Activated gamma-delta T cell treated with anti-CD3 and anti-CD28 coated beads, Interleukin-2, amount 50 U/mL, for 16 hours (primary cell): Measurements from ENCODE around the gene ATP9B.
"Not testable (repeated sequence)": the region's sequence is repeated elsewhere in the genome, so short reads cannot be mapped to it uniquely, and the experiment has no call there.

Experiments used
- DNase-seq: peaks from one replicate; pipeline ENCODE4 v3.0.0-alpha.2; 2020; ENCODE audit warnings: low read depth

ATP9B gene

GRCh38 chr18:79241755-79242154 lies 172.6 kb downstream of the ATP9B start:
- no peak for DNase-seq

- DNase-seq = no peak
Measured at GRCh38 chr18:79242246-79242645, 173.1 kb downstream of the ATP9B start.

GRCh38 chr18:79245517-79246001 lies 176.4 kb downstream of the ATP9B start:
- no peak for DNase-seq

- DNase-seq = peak; percentile 50
Measured at GRCh38 chr18:79246309-79247108, 177.3 kb downstream of the ATP9B start.

DNA sequence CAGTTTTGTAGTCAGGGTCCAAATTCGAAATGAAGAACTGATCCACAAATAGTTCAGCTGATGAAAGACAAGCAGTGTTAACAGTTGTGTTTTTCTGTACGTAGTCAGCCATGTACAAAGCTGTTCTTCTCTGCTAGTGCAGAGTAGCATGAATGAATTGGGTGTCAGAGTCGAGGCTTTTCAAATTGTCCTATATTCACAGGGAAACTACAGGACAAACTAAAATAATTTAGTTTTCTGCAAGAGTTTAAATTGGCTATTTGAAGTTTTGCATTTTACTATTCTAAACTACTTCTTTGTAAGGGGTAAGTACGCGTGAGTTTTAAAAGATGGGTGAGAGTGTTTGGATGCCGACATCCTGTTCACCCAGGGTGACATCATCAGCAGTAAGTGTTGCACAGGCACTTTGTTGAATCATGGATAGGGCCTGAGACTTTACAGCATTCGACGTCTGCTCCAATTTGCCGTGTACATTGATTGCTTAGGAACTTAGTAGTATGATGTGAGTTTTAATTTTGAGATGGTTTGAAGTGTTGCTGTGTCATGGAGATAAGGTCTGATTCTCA lies 179.4 kb downstream of the ATP9B start:
- DNase-seq = no peak

DNA sequence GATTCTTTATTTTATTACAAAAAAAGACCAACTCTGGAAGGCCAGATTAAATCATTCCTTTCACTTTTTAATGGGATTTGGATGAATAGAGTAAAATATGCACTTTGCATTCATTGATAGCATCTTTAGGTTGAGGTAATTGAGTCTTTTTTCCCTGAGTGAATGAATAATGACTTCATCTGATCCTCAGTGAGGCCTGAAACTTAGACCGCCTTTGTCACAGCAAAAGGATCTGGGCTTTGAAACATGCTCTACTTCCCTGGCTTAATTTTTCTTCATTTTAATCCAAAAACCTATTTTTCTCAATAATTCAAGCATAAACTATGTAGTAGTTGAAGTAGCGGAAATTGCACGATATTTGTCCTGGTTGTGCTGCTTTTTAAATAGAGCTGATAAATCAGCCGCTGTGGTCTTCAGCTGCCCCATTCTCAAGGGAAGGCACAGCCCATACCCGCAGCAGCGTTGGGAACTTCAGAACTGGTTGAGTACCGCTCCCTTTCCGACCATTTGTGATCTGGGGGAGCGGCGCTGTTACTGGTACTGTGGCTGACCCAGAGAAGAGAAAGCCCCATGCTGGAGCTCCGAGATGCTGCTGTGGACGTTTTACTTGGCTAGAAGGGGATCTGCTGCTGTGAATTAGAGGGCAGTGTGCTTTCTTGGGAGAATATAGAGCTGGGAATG lies 181.2 kb downstream of the ATP9B start:
- no peak for DNase-seq

DNA sequence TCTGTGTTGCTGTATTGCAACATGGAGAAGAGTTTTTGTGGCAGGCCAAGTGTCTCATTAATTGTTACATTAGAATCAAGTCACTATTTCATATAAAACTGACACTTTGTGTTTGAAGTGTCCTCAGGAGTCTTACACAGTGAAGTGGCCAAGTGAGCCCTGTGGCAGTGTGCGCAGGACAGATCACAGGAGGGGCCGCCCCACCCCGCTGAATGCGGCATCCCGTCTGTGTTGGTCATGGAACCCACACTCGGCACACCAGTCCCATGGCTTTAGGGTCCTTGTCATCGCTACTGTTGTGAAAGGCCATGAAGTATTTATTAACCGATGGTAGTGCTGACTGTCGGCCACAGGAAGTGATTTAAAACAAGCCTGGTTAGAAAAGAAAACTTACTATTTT lies 181.8 kb downstream of the ATP9B start:
- no peak for DNase-seq

GRCh38 chr18:79252904-79253633 lies 183.9 kb downstream of the ATP9B start:
- DNase-seq = no peak

GRCh38 chr18:79257480-79257879 lies 188.3 kb downstream of the ATP9B start:
- DNase-seq = no peak

- no peak for DNase-seq
Measured at GRCh38 chr18:79258447-79258846, 189.3 kb downstream of the ATP9B start.

DNA sequence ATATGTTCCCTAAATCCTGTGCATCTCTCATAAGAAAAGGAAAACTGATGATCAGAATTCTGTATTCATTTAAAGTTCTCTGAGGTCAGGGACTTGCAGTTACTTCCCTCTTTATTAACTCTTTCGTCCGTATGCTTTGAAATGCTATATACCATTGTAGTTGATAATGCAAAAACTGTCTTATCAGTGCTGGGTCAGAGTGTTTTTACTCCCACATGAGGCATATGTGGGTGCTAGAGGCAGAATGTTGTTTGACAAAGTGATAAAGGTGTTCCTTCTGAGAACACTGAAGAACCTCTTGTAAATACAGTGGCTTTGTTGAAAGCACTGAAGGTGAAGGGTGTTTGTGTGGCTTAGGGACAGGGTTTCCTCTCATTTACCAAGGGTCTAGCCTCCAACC lies 190.0 kb downstream of the ATP9B start:
- no peak for DNase-seq

- no peak for DNase-seq
Measured at GRCh38 chr18:79260023-79260422, 190.8 kb downstream of the ATP9B start.

DNA sequence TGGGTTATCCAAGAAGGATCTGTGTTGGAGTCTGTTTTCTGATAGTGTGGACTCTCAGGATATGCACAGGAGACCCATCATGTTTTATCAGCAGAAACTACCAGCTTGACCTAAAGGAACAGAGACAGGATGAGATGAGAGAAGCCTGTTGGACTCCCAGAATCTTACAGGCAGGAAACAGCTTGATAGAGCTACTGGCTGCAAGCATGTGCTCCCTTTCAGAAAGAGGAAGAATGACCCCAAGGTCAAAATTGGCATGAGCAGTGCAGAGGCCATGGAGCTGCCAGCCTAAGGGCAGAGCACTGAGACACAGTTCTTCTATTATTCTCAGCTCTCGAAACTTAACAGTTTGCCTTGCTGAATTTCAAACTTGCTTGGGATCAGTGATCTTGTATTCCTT lies 191.3 kb downstream of the ATP9B start:
- DNase-seq = no peak

DNA sequence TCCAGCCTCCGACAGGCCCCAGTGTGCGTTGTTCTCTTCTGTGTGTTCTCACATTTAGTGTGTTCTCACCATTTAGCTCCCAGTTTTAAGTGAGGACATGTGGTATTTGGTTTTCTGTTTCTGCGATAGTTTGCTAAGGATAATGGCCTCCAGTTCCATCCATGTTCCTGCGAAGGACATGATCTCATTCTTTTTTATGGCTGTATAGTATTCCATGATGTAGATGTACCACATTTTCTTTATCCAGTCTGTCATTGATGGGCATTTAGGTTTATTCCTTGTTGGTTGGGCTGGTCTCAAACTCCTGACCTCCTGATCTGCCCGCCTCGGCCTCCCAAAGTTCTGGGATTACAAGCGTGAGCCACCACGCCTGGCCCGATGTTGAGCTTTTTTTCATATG lies 195.9 kb downstream of the ATP9B start:
- not testable (repeated sequence) for DNase-seq

DNA sequence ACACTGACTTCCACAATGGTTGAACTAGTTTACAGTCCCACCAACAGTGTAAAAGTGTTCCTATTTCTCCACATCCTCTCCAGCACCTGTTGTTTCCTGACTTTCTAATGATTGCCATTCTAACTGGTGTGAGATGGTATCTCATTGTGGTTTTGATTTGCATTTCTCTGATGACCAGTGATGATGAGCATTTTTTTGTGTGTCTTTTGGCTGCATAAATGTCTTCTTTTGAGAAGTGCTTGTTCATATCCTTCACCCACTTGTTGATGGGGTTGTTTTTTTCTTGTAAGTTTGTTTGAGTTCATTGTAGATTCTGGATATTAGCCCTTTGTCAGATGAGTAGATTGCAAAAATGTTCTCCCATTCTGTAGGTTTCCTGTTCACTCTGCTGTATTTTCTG lies 202.6 kb downstream of the ATP9B start:
- not testable (repeated sequence) for DNase-seq

GRCh38 chr18:79272916-79273315 lies 203.7 kb downstream of the ATP9B start:
- DNase-seq = no peak

- DNase-seq = no peak
Measured at GRCh38 chr18:79274823-79275222, 205.6 kb downstream of the ATP9B start.

DNA sequence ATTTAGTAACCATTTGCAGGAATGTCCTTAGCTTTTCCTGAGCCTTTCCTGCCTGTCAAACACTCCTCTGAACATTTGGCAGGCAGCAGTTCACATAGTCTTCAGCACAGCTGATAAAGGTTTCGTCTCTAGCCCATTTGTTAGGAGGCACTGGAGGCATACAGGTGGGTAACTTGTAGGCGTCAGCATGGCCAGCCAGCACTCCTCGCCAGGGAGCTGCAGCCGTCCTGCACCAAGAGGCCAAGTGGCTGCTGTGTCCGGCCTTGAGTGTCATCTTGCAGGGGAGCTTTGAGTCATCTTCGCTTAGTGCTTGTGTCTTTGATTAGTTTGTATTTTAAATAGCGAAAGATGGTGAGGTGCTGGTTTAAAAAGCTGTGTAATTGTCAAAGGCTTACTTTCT lies 206.3 kb downstream of the ATP9B start:
- no peak for DNase-seq

GRCh38 chr18:79275992-79276391 lies 206.8 kb downstream of the ATP9B start:
- no peak for DNase-seq

DNA sequence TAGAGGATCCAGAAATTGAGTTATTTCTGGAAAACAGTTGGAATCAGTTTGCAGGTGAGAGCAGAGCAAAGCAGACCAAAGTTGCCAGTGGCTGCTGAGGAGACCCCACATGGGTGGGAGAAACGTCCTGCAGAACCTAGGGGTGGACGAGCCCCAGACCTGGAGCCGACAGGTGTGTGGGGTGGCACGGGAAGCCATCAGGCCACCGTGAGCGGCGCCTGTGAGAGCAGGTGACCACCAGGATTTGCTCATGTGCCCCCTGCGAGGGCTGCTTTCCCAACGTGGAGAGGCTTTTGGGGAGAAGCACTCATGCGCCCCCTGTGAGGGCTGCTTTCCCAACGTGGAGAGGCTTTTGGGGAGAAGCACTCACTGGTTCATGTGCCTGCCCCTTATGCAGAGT lies 209.7 kb downstream of the ATP9B start:
- DNase-seq = no peak

- DNase-seq = no peak
Measured at GRCh38 chr18:79283131-79283810, 214.1 kb downstream of the ATP9B start.

GRCh38 chr18:79283929-79284328 lies 214.7 kb downstream of the ATP9B start:
- no peak for DNase-seq
